Vagina (tissue), 2 donors: Measurements from ENCODE around the gene CRB1.

Experiments used
- CTCF ChIP-seq, 3 experiments: fragments of 450-650 bp in 2 of 3; fragments of 200-600 bp in 1 of 3; sonication (generic) in 1 of 3; IDR thresholded peaks; one replicate each; pipeline ENCODE4 v1.5.1; 2017 to 2019; ENCODE audit warnings: antibody characterized with exemption in 3 of 3, mild to moderate bottlenecking in 2 of 3, moderate library complexity in 2 of 3
- POLR2A ChIP-seq, 2 donors: fragments of 450-650 bp; IDR thresholded peaks; one replicate each; pipeline ENCODE4 v1.6.1; 2017; ENCODE audit warnings: antibody characterized with exemption in 2 of 2, mild to moderate bottlenecking in 2 of 2, moderate library complexity in 2 of 2
- POLR2AphosphoS5 ChIP-seq, 2 donors: sonication (generic); formaldehyde crosslinking; IDR thresholded peaks; one replicate each; pipeline ENCODE4 v1.9.0; 2017; ENCODE audit warnings: antibody characterized with exemption in 2 of 2, mild to moderate bottlenecking in 2 of 2, low read depth in 1 of 2; ENCODE audit not compliant: insufficient read depth in 1 of 2

GRCh38 chr1:197264936-197265567, 3.0 kb upstream of the CRB1 start:
- TF ChIP-seq CTCF (IDR thresholded peaks at IDR 0.05) (no peak), POLR2AphosphoS5 (IDR thresholded peaks at IDR 0.05; ENCODE audit: insufficient read depth in 1 of 2, low read depth in 1 of 2) (no peak), POLR2A (IDR thresholded peaks at IDR 0.05) (no peak)
